HG03103 (cell line): Measurements from ENCODE around the gene C11orf21.

ENCODE experiments used
- ATAC-seq: cut with Tn5 transposase; IDR thresholded peaks from one replicate; pipeline ENCODE4 v1.9.1; 2021; ENCODE audit warnings: low read depth; ENCODE audit not compliant: unreplicated experiment

Gene C11orf21

GRCh38 chr11:2321311-2321683 is 19.6 kb upstream of the C11orf21 start:
- ATAC-seq, result no peak

GRCh38 chr11:2320568-2321310 is 19.0 kb upstream of the C11orf21 start:
- no peak for ATAC-seq

GRCh38 chr11:2319791-2320472 is 18.2 kb upstream of the C11orf21 start:
- no peak for ATAC-seq

GRCh38 chr11:2318707-2319106 is 17.0 kb upstream of the C11orf21 start:
- no peak for ATAC-seq

GRCh38 chr11:2318123-2318522 is 16.4 kb upstream of the C11orf21 start:
- ATAC-seq, result no peak

- no peak for ATAC-seq
Observed at GRCh38 chr11:2317354-2318050, 15.8 kb upstream of the C11orf21 start.

- ATAC-seq, result no peak
Observed at GRCh38 chr11:2316963-2317244, 15.2 kb upstream of the C11orf21 start.

GRCh38 chr11:2316169-2316962 is 14.6 kb upstream of the C11orf21 start:
- no peak for ATAC-seq

- no peak for ATAC-seq
Observed at GRCh38 chr11:2315395-2316168, 13.9 kb upstream of the C11orf21 start.

GRCh38 chr11:2314525-2315394 is 13.0 kb upstream of the C11orf21 start:
- no peak for ATAC-seq

GRCh38 chr11:2314136-2314524 is 12.4 kb upstream of the C11orf21 start:
- no peak for ATAC-seq

GRCh38 chr11:2313051-2313951 is 11.6 kb upstream of the C11orf21 start:
- no peak for ATAC-seq

GRCh38 chr11:2312232-2313042 is 10.7 kb upstream of the C11orf21 start:
- ATAC-seq, result no peak

- ATAC-seq, result no peak
Observed at GRCh38 chr11:2311353-2312133, 9.8 kb upstream of the C11orf21 start.

- ATAC-seq, result no peak
Observed at GRCh38 chr11:2310786-2311352, 9.2 kb upstream of the C11orf21 start.

- ATAC-seq, result no peak
Observed at GRCh38 chr11:2310073-2310785, 8.5 kb upstream of the C11orf21 start.
